H1 (cell line): ENCODE measurements around the gene KPNA3. TPM values are rescaled to one million over a fixed set of nuclear protein-coding genes. Genes with fewer than 3 reads are reported as not detected.

Source experiments
- EP300 ChIP-seq, 2 experiments: IDR thresholded peaks; 1 replicate in 1 of 2; 2 replicates in 1 of 2; pipeline ENCODE4 v1.6.1; 2011 to 2012; ENCODE audit warnings: low read depth in 2 of 2, low read length in 2 of 2, mild to moderate bottlenecking in 2 of 2, borderline replicate concordance in 1 of 2, inconsistent platforms in 1 of 2, moderate library complexity in 1 of 2
- KDM1A ChIP-seq: fragments of 200-600, 300-600 bp; sonication (generic); IDR thresholded peaks from 2 replicates; pipeline ENCODE4 v1.7.1; 2016; ENCODE audit warnings: mild to moderate bottlenecking, low read length, borderline replicate concordance
- KDM4A ChIP-seq: IDR thresholded peaks from one replicate; pipeline ENCODE4 v1.7.1; 2012; ENCODE audit warnings: low read depth, mild to moderate bottlenecking, moderate library complexity, low read length, inconsistent platforms; ENCODE audit not compliant: severe bottlenecking
- MAFK ChIP-seq: IDR thresholded peaks from 2 replicates; pipeline ENCODE4 v1.6.1; 2012; ENCODE audit warnings: low read depth, mild to moderate bottlenecking, improper control_type of control experiment, low read length
- polyA plus RNA-seq, 7 experiments: library from polyadenylated mRNA; depleted of rRNA in 3 of 7; stranded (reverse) in 5 of 7; unstranded in 2 of 7; fragments of >200 nt in 5 of 7; fragments of 200-250 nt in 2 of 7; gene quantifications; 1 replicate in 5 of 7; 2 replicates in 1 of 7; 4 replicates in 1 of 7; pipeline versions ENCODE4 v1.2.1 to v1.2.3, GENCODE V29; 2011 to 2013; ENCODE audit warnings: missing spikeins in 2 of 7, mixed read lengths in 2 of 7
- total RNA-seq: library from RNA; stranded (reverse); fragmentation: NEBNext Ultra II Directional; extraction: Animal tissue kit (Norgen Biotek cat#: 25700); gene quantifications from 2 replicates; pipeline ENCODE4 v1.2.1, GENCODE V29; 2021

Gene KPNA3
- total and polyA plus RNA-seq, 2 of the 8 experiments (the other 6 are each of a cell fraction or from before 2014, with no cell fraction given): 21.4 to 63.2 TPM

GRCh38 chr13:49649963-49650312, 142.5 kb downstream of the KPNA3 start (continued):
- TF ChIP-seq MAFK (no peak), EP300 (IDR thresholded peaks at IDR 0.05; ENCODE audit: borderline replicate concordance in 1 of 2, low read depth in 2 of 2, low read length in 2 of 2) (no peak), KDM1A (no peak), KDM4A (no peak)
- TF ChIP-seq, all 59 proteins: peak for 0

Other genes with a start within 250 kb of the KPNA3 start
- 29.6 and 29.8 TPM in 2 replicates for gene RCBTB1, start 207.1 kb downstream of the KPNA3 start, total RNA-seq
- 11.8 and 13.7 TPM in 2 replicates for gene RCBTB1, start 207.1 kb downstream of the KPNA3 start, polyA plus RNA-seq (2011; rRNA removed)
- 0.40 and 0.52 TPM in 2 replicates for gene ARL11, start 164.2 kb downstream of the KPNA3 start, total RNA-seq
- 0.41 and 0.45 TPM in 2 replicates for gene ARL11, start 164.2 kb downstream of the KPNA3 start, polyA plus RNA-seq (2011; rRNA removed)
- 130 TPM in 2 replicates for gene EBPL, start 101.2 kb downstream of the KPNA3 start, total RNA-seq
- 136 and 204 TPM in 2 replicates for gene EBPL, start 101.2 kb downstream of the KPNA3 start, polyA plus RNA-seq (2011; rRNA removed)
- 3.1 and 3.3 TPM in 2 replicates for gene SPRYD7, start 143.7 kb upstream of the KPNA3 start, total RNA-seq
- 1.1 TPM in 2 replicates for gene SPRYD7, start 143.7 kb upstream of the KPNA3 start, polyA plus RNA-seq (2011; rRNA removed)
- gene TRIM13, start 204.4 kb upstream of the KPNA3 start, total RNA-seq: 31.5 and 34.9 TPM in 2 replicates
- 9.9 and 21.2 TPM in 2 replicates for gene TRIM13, start 204.4 kb upstream of the KPNA3 start, polyA plus RNA-seq (2011; rRNA removed)
- 0.65 TPM in 1 of 2 replicates, not detected in the other for gene KCNRG, start 222.8 kb upstream of the KPNA3 start, total RNA-seq
- 0.71 and 1.2 TPM in 2 replicates for gene KCNRG, start 222.8 kb upstream of the KPNA3 start, polyA plus RNA-seq (2011; rRNA removed)